T-helper 17 cell (primary cell): Measurements from ENCODE around the gene AQP7. TPM values are rescaled to one million over a fixed set of nuclear protein-coding genes. Genes with fewer than 3 reads are reported as not detected.
"Not testable (repeated sequence)": the region's sequence is repeated elsewhere in the genome, so short reads cannot be mapped to it uniquely, and the experiment has no call there.

Experiments used
- ATAC-seq: fragments of 150-1000 bp; cut with Tn5 transposase; 2 replicates; pipeline ENCODE4 v1.10.0; 2021; ENCODE audit warnings: mild to moderate bottlenecking, moderate library complexity
- DNase-seq, 3 donors: peaks; one replicate each; pipeline versions ENCODE4 v3.0.0 to v3.0.0-alpha.2; 2020 to 2021
- H3K9me3 ChIP-seq: one replicate; pipeline ENCODE4 v1.7.0; 2013; ENCODE audit warnings: low read length, mild to moderate bottlenecking; ENCODE audit not compliant: control insufficient read depth, poor library complexity, severe bottlenecking
- H3K27ac Mint-ChIP-seq: one replicate; pipeline ENCODE4 v1.8.0; 2022; ENCODE audit warnings: mild to moderate bottlenecking, moderate library complexity, mixed read lengths
- H3K27me3 Mint-ChIP-seq: one replicate; pipeline ENCODE4 v1.8.0; 2022; ENCODE audit warnings: mixed read lengths
- H3K36me3 Mint-ChIP-seq: one replicate; pipeline ENCODE4 v1.8.0; 2022; ENCODE audit warnings: low read depth, mixed read lengths
- H3K4me1 Mint-ChIP-seq: one replicate; pipeline ENCODE4 v1.8.0; 2022; ENCODE audit warnings: mild to moderate bottlenecking, mixed read lengths
- H3K4me3 Mint-ChIP-seq: one replicate; pipeline ENCODE4 v1.8.0; 2022; ENCODE audit warnings: mild to moderate bottlenecking, moderate library complexity, mixed read lengths
- total RNA-seq, 4 donors: library from RNA in 2 of 4; stranded (reverse) in 2 of 4; gene quantifications; one replicate each; pipeline ENCODE4 v1.2.3 and lab custom pipeline; 2022 to 2026

Gene AQP7
- total RNA-seq, 2 donors from 2014 or later = 0.31 to 1.2 TPM

DNA sequence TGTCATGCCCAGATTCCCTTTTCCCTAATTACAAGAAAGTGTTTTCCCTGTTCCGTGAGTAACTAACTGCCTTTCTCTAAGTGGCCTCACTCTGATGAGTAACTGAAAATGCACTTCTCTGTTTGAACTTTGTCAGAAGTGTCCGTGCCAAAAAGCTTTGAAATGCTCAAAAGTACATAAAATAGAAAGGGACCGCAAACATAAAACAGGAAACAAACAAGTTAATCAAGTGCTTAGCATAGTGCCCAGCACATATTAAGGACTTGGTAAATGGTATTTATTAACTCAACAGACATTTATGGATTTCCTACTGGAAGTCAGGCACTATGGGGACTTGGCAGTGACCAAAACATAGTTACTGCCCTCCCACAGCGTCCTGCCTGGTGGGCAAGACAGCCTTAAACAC, 22.8 kb upstream of the AQP7 start:
- no peak for ATAC-seq
- Mint-ChIP-seq H3K27me3 (no peaks in the 10 kb centered on the region), H3K4me1 (peaks cover 22% of the 10 kb centered on the region), H3K4me3 (no peak overlapping the region), H3K36me3 (peaks cover 3% of the 10 kb centered on the region), H3K27ac (no peak overlapping the region)
- DNase-seq = no peak
- H3K9me3 ChIP-seq = no peaks in the 10 kb centered on the region

DNA sequence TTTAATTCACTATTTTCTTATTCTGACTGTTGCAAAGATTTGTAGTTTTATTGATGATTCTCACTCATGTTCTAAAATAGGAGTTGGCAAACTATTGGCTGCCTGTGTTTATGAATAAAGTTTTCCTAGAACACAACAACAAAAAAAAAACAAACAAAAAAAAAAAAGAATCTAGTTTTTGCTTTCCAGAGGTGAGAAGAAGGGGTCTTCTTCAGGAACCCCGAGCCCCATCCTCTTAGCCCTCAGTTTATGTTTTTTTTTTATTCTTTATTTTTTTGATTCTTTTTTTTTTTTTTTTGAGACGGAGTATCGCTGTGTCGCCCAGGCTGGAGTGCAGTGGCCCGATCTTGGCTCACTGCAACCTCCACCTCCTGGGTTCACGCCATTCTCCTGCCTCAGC, 22.1 kb upstream of the AQP7 start:
- H3K27me3 Mint-ChIP-seq, ATAC-seq, H3K36me3 Mint-ChIP-seq, H3K27ac Mint-ChIP-seq, DNase-seq, H3K9me3 ChIP-seq, H3K4me3 Mint-ChIP-seq: not testable (repeated sequence)
- H3K4me1 Mint-ChIP-seq = peaks cover 26% of the 10 kb centered on the region

DNA sequence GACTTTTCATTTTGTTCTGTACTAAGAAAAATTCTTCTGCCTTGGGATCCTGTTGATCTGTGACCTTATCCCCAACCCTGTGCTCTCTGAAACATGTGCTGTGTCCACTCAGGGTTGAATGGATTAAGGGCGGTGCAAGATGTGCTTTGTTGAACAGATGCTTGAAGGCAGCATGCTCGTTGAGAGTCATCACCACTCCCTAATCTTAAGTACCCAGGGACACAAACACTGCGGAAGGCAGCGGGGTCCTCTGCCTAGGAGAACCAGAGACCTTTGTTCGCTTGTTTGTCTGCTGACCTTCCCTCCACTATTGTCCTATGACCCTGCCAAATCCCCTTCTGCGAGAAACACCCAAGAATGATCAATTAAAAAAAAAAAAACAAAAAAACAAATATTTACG, 21.7 kb upstream of the AQP7 start:
- H3K36me3 Mint-ChIP-seq, H3K27me3 Mint-ChIP-seq, H3K27ac Mint-ChIP-seq, H3K4me3 Mint-ChIP-seq, H3K9me3 ChIP-seq, ATAC-seq, DNase-seq: not testable (repeated sequence)
- H3K4me1 Mint-ChIP-seq = peaks cover 28% of the 10 kb centered on the region

GRCh38 chr9:33419708-33420303, 17.4 kb upstream of the AQP7 start:
- ATAC-seq (no peak), DNase-seq (no peak)
- Mint-ChIP-seq H3K4me3 (peak overlapping the region; percentile 52), H3K4me1 (peaks cover 51% of the 10 kb centered on the region), H3K36me3 (no peaks in the 10 kb centered on the region), H3K27ac (peak overlapping the region; percentile 89), H3K27me3 (no peaks in the 10 kb centered on the region)
- H3K9me3 ChIP-seq = no peaks in the 10 kb centered on the region

DNA sequence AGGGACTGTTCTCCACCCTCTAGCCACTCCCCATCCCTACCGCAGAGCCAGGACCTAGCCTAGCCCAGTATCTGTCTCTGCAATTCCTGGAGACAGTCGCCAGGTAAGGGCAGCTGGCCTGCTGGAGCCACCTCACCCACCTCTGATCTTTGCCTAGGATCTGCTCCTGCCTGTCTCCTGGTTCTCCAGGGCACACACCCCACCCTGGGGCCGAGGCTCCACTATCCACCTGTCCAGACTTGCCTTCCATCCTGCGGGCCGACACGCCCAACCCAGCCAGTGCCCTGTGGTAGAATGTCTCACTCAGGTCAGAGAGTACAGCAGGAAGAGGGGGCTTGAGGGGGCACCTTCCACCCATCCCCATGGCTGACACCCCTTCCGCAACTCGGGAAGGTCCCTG, 15.7 kb upstream of the AQP7 start:
- peak overlapping the region; percentile 90 for H3K4me3 Mint-ChIP-seq
- no peaks in the 10 kb centered on the region for H3K9me3 ChIP-seq
- H3K4me1 Mint-ChIP-seq = peaks cover 59% of the 10 kb centered on the region
- H3K27me3 Mint-ChIP-seq = no peaks in the 10 kb centered on the region
- DNase-seq (no peak), ATAC-seq (no peak)
- no peaks in the 10 kb centered on the region for H3K36me3 Mint-ChIP-seq
- H3K27ac Mint-ChIP-seq = peak overlapping the region; percentile 97

- Mint-ChIP-seq H3K4me3 (peak overlapping the region; percentile 90), H3K27ac (peak overlapping the region; percentile 97), H3K4me1 (peaks cover 59% of the 10 kb centered on the region), H3K36me3 (no peaks in the 10 kb centered on the region), H3K27me3 (no peaks in the 10 kb centered on the region)
- no peaks in the 10 kb centered on the region for H3K9me3 ChIP-seq
- DNase-seq (peak in 2 of 3 donors; percentile 22 to 26), ATAC-seq (peak; percentile 19)
Observed at GRCh38 chr9:33416996-33417395, 14.6 kb upstream of the AQP7 start.

GRCh38 chr9:33415501-33416038, 13.2 kb upstream of the AQP7 start:
- peaks cover 58% of the 10 kb centered on the region for H3K4me1 Mint-ChIP-seq
- peak; percentile 92 for ATAC-seq
- peak; percentile 79 to 98 (median 86) for DNase-seq
- H3K27ac Mint-ChIP-seq = peak overlapping the region; percentile 97
- no peaks in the 10 kb centered on the region for H3K36me3 Mint-ChIP-seq
- no peaks in the 10 kb centered on the region for H3K9me3 ChIP-seq
- H3K27me3 Mint-ChIP-seq = no peaks in the 10 kb centered on the region
- H3K4me3 Mint-ChIP-seq = peak overlapping the region; percentile 90

DNA sequence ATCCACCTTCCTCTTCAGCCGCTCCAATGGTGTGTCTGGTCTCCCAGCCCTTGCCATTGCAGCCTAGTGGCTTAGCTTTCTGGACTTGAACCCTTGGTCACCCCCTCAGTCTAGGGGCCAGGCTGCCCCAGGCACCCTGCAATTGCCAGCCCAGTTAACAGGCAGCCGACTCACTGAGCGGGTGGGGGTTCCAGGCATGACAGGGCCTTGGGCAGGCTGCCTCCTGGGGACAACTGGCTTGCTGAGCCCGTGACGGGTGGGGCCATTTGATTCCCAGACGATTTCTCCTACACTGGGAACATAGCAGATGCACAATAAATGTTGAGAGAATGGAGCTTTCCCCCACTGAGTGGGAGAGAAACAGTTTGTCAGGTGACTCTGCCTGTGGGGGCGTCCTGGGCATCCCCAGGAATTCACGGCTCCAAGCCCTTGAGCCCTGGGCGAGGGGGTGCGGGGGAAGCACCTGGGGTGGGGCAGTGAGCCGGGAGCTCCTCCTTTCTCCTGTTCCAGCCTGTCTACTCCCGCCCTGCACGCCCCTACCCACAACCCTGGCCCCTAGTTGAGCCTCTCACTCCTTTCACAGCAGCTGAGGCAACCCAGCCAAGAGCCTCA, 12.6 kb upstream of the AQP7 start:
- H3K4me1 Mint-ChIP-seq = peaks cover 54% of the 10 kb centered on the region
- H3K27ac Mint-ChIP-seq = peak overlapping the region; percentile 97
- no peaks in the 10 kb centered on the region for H3K9me3 ChIP-seq
- H3K36me3 Mint-ChIP-seq = no peaks in the 10 kb centered on the region
- ATAC-seq = no peak
- peak overlapping the region; percentile 90 for H3K4me3 Mint-ChIP-seq
- DNase-seq = no peak
- no peaks in the 10 kb centered on the region for H3K27me3 Mint-ChIP-seq

GRCh38 chr9:33414268-33414667, 11.9 kb upstream of the AQP7 start:
- peak overlapping the region; percentile 97 for H3K27ac Mint-ChIP-seq
- ATAC-seq = no peak
- H3K36me3 Mint-ChIP-seq = no peaks in the 10 kb centered on the region
- no peak for DNase-seq
- peaks cover 47% of the 10 kb centered on the region for H3K4me1 Mint-ChIP-seq
- peak overlapping the region; percentile 90 for H3K4me3 Mint-ChIP-seq
- no peaks in the 10 kb centered on the region for H3K27me3 Mint-ChIP-seq
- H3K9me3 ChIP-seq = no peaks in the 10 kb centered on the region

GRCh38 chr9:33408087-33408486, 5.7 kb upstream of the AQP7 start:
- ATAC-seq (no peak), DNase-seq (no peak)
- no peaks in the 10 kb centered on the region for H3K9me3 ChIP-seq
- Mint-ChIP-seq H3K27me3 (no peaks in the 10 kb centered on the region), H3K4me1 (peaks cover 22% of the 10 kb centered on the region), H3K27ac (no peak overlapping the region), H3K36me3 (no peaks in the 10 kb centered on the region), H3K4me3 (no peak overlapping the region)

DNA sequence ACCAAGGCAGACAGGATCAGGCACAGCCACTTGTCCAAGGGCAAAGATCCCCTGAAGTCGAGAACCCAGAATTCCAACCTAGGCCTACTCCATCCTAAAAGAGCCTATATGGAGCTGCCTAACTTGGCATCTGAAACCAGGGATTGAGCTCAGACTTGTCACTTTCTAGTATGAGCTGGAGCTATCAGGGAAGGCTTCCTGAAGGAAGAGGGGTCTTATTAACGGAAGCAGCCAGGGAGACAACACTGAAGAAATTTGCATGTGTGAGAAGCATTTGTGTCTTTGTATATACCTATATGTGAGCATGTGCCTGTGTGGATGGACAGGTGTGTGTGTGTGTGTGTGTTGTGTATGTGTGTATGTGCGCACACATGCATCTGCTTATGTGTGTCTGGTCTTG, 4.7 kb upstream of the AQP7 start:
- DNase-seq (no peak), ATAC-seq (no peak)
- no peaks in the 10 kb centered on the region for H3K9me3 ChIP-seq
- peaks cover 23% of the 10 kb centered on the region for H3K4me1 Mint-ChIP-seq
- no peak overlapping the region for H3K4me3 Mint-ChIP-seq
- H3K27me3 Mint-ChIP-seq = no peaks in the 10 kb centered on the region
- H3K27ac Mint-ChIP-seq = peak overlapping the region; percentile 66
- no peaks in the 10 kb centered on the region for H3K36me3 Mint-ChIP-seq

GRCh38 chr9:33404788-33405362, 2.5 kb upstream of the AQP7 start:
- no peak for DNase-seq
- no peaks in the 10 kb centered on the region for H3K36me3 Mint-ChIP-seq
- no peak overlapping the region for H3K4me3 Mint-ChIP-seq
- H3K9me3 ChIP-seq = no peaks in the 10 kb centered on the region
- peaks cover 18% of the 10 kb centered on the region for H3K4me1 Mint-ChIP-seq
- no peaks in the 10 kb centered on the region for H3K27me3 Mint-ChIP-seq
- peak overlapping the region; percentile 56 for H3K27ac Mint-ChIP-seq
- ATAC-seq = no peak

DNA sequence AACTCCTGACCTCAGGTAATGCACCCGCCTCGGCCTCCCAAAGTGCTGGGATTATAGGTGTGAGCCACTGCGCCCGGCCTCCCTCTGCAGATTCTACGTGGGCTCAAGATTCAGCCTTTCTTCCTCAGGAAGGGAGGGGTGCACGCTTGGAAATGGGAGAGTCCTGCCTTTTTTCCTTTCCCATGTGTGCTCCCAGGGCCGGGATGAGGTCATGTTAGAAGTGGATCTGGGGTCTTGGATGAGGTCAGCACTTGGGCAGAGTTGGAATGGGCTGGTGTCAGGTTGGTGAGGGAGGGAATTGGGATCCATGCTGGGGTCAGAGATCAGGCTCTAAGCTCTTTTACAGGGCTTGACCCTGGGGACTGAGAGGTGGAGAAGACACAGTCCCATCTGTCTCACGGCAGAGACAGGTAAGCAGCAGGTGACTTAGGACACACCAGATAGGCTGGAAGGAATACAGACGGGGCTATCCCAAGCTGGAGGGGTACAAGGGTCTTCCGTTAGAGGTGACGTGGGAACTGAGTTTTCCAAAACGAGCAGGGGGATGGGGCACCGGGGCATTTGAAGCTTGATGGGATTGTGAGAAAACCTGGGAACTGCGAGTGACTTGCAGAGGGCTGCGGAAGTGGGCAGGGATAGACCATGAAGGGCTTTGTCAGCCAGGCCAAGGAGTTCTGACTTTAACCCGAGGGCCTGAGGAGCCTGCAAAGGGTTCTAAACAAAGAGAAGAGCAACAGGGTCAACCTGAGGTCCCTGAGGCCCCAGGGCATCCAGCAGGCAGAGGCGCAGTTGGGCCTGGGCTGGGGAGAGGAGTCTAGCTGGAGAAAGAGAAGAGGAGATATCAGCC, 1.8 kb upstream of the AQP7 start:
- Mint-ChIP-seq H3K4me3 (no peak overlapping the region), H3K4me1 (peaks cover 16% of the 10 kb centered on the region), H3K27me3 (no peaks in the 10 kb centered on the region), H3K36me3 (no peaks in the 10 kb centered on the region), H3K27ac (peak overlapping the region; percentile 56)
- DNase-seq (no peak), ATAC-seq (no peak)
- H3K9me3 ChIP-seq = no peaks in the 10 kb centered on the region
